ENCODE results near the gene TRPV2.

- TF ChIP-seq CTCF (IDR thresholded peaks at IDR 0.05) = no peak
- TF ChIP-seq POLR2A (IDR thresholded peaks at IDR 0.05) = peak in 1 of 2 donors; percentile 83
Measured at GRCh38 chr17:16438557-16439302, 23.4 kb downstream of the TRPV2 start.
